GM23248 (cell line): ENCODE measurements around the gene PHB1. TPM values are rescaled to one million over a fixed set of nuclear protein-coding genes. Genes with fewer than 3 reads are reported as not detected.

Experiments used
- DNase-seq: peaks from one replicate; pipeline ENCODE4 v3.0.0-alpha.2; 2015
- H2AFZ ChIP-seq: fragments of 200-600 bp; sonication (generic); 2 replicates; pipeline ENCODE4 v1.6.1; 2016; ENCODE audit warnings: antibody characterized with exemption
- H3F3A ChIP-seq: fragments of 200-600 bp; sonication (generic); 2 replicates; pipeline ENCODE4 v1.6.1; 2016; ENCODE audit warnings: mild to moderate bottlenecking, antibody characterized with exemption, mixed run types; ENCODE audit not compliant: insufficient read depth
- H3K27ac ChIP-seq: fragments of 200-600 bp; sonication (generic); 2 replicates; pipeline ENCODE4 v1.5.1; 2016; ENCODE audit warnings: mild to moderate bottlenecking
- H3K27me3 ChIP-seq: fragments of 200-600 bp; sonication (generic); replicated peaks from 2 replicates; pipeline ENCODE4 v1.6.1; 2016; ENCODE audit warnings: mild to moderate bottlenecking; ENCODE audit not compliant: insufficient read depth
- H3K36me3 ChIP-seq: fragments of 200-600 bp; sonication (generic); 2 replicates; pipeline ENCODE4 v1.6.1; 2016; ENCODE audit warnings: low read depth, mild to moderate bottlenecking
- H3K4me1 ChIP-seq: fragments of 200-600 bp; sonication (generic); 2 replicates; pipeline ENCODE4 v1.6.1; 2016; ENCODE audit warnings: mild to moderate bottlenecking; ENCODE audit not compliant: insufficient read depth
- H3K4me2 ChIP-seq: fragments of 200-600 bp; sonication (generic); one replicate; pipeline ENCODE4 v1.6.1; 2016; ENCODE audit warnings: mild to moderate bottlenecking; ENCODE audit not compliant: unreplicated experiment
- H3K4me3 ChIP-seq: fragments of 200-600 bp; sonication (generic); 2 replicates; pipeline ENCODE4 v1.5.1; 2016; ENCODE audit warnings: mild to moderate bottlenecking
- H3K79me2 ChIP-seq: fragments of 200-600 bp; sonication (generic); 2 replicates; pipeline ENCODE4 v1.6.1; 2016; ENCODE audit warnings: mild to moderate bottlenecking; ENCODE audit not compliant: insufficient read depth
- H3K9ac ChIP-seq: fragments of 200-600 bp; sonication (generic); 2 replicates; pipeline ENCODE4 v1.6.1; 2016; ENCODE audit warnings: mild to moderate bottlenecking
- H3K9me2 ChIP-seq: fragments of 200-600 bp; sonication (generic); 2 replicates; pipeline ENCODE4 v1.6.1; 2016; ENCODE audit warnings: mixed run types, mild to moderate bottlenecking, moderate library complexity; ENCODE audit not compliant: insufficient read depth
- H3K9me3 ChIP-seq: fragments of 200-600 bp; sonication (generic); one replicate; pipeline ENCODE4 v1.6.1; 2017; ENCODE audit warnings: low read depth
- H4K20me1 ChIP-seq: fragments of 200-600 bp; sonication (generic); 2 replicates; pipeline ENCODE4 v1.6.0; 2016; ENCODE audit not compliant: insufficient read depth
- EZH2 ChIP-seq: fragments of 200-600 bp; sonication (generic); IDR thresholded peaks from 2 replicates; pipeline ENCODE4 v1.6.1; 2018; ENCODE audit warnings: antibody characterized with exemption, mild to moderate bottlenecking; ENCODE audit not compliant: insufficient read depth, poor library complexity, severe bottlenecking
- EZH2phosphoT487 ChIP-seq: fragments of 200-600 bp; sonication (generic); IDR thresholded peaks from 2 replicates; pipeline ENCODE4 v1.6.1; 2018; ENCODE audit warnings: antibody characterized with exemption, moderate library complexity, mild to moderate bottlenecking, low read depth; ENCODE audit not compliant: insufficient read depth
- WGBS, 2 experiments: methylation state at CpG; one replicate each; pipeline ENCODE4 v1.1.6; 2015 to 2017; ENCODE audit warnings: low lambda C conversion rate in 2 of 2, low coverage in 1 of 2; ENCODE audit errors: missing lambda C conversion rate in 2 of 2; 5-methylcytosine and 5-hydroxymethylcytosine counted together
- in situ Hi-C: fragments of 300-500 bp; cut with MboI; formaldehyde crosslinking; loops from 2 replicates; pipeline ENCODE4 v1.15.0; 2020
- polyA plus RNA-seq: library from polyadenylated mRNA; unstranded; fragments of >200 nt; fragmentation: Nextera tagmentation; extraction: Ambion mirVana; gene quantifications from 2 replicates; pipeline ENCODE4 v1.2.1, GENCODE V29; 2016
- total RNA-seq: library from RNA; depleted of rRNA; stranded (reverse); fragments of >200 nt; shearing (Covaris generic); gene quantifications from 2 replicates; pipeline ENCODE4 v1.2.3, GENCODE V29; 2014

Gene PHB1
- total and polyA plus RNA-seq, 2 experiments from 2014 or later: 107 to 177 TPM

DNA sequence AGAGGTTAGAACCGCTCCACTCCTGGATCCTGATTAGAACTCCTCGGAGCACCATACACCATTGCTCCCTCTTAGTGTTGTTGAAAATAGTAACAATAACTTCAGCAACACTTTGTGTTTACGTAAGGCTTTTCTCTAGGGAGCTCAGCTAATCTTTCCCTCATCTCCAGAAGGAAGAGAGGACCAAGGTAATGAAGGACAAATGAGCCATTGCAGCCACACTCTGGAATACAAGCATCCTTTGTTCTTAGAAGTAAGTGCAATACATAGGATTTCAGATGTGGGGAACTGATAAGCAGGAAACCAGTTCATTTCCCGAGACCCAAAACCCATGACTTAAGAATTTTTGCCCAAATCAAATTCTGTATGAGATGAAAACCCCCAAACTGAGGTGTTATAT lies 29.7 kb downstream of the PHB1 start:
- Histone ChIP-seq H2AFZ (no peak overlapping the region), H3K4me3 (no peak overlapping the region), H3K79me2 (no peaks in the 10 kb centered on the region), H3K4me1 (0 out of 2 replicates have a peak, but pooled peaks cover 2% of the 10 kb centered on the region), H3K9ac (no peak overlapping the region), H3K4me2 (no peak overlapping the region), H3K27me3 (no peaks in the 10 kb centered on the region), H3K9me2 (no peaks in the 10 kb centered on the region), H3K9me3 (no peaks in the 10 kb centered on the region), H3K27ac (no peak overlapping the region), H4K20me1 (no peaks in the 10 kb centered on the region), H3F3A (no peaks in the 10 kb centered on the region), H3K36me3 (no peaks in the 10 kb centered on the region)
- TF ChIP-seq EZH2phosphoT487 (no peak), EZH2 (no peak)
- no peak for DNase-seq
- WGBS, 2 experiments: 77 to 79% methylated on average over 4 of the region's 4 CpGs
- in situ Hi-C loops: no loop called here

- Histone ChIP-seq H3K9ac (no peak overlapping the region), H3K79me2 (no peaks in the 10 kb centered on the region), H3K27ac (no peak overlapping the region), H4K20me1 (no peaks in the 10 kb centered on the region), H3K27me3 (no peaks in the 10 kb centered on the region), H3K4me3 (no peak overlapping the region), H3K9me3 (no peaks in the 10 kb centered on the region), H3F3A (no peaks in the 10 kb centered on the region), H3K4me1 (no peaks in the 10 kb centered on the region), H3K4me2 (no peak overlapping the region), H3K36me3 (no peaks in the 10 kb centered on the region), H3K9me2 (no peaks in the 10 kb centered on the region), H2AFZ (no peak overlapping the region)
- in situ Hi-C loops: no loop called here
- WGBS, 2 experiments: 38 to 41% methylated on average over 10 of the region's 10 CpGs
- no peak for DNase-seq
- no peak for TF ChIP-seq EZH2phosphoT487
Measured at GRCh38 chr17:49383060-49383459, 31.6 kb downstream of the PHB1 start.

GRCh38 chr17:49382556-49382955 lies 32.1 kb downstream of the PHB1 start:
- Histone ChIP-seq H3K27me3 (no peaks in the 10 kb centered on the region), H3F3A (no peaks in the 10 kb centered on the region), H3K27ac (no peak overlapping the region), H3K4me1 (no peaks in the 10 kb centered on the region), H3K9me2 (no peaks in the 10 kb centered on the region), H3K9ac (no peak overlapping the region), H3K4me3 (no peak overlapping the region), H4K20me1 (no peaks in the 10 kb centered on the region), H3K4me2 (no peak overlapping the region), H3K9me3 (no peaks in the 10 kb centered on the region), H2AFZ (no peak overlapping the region), H3K79me2 (no peaks in the 10 kb centered on the region), H3K36me3 (no peaks in the 10 kb centered on the region)
- 35 to 51% methylated on average over 7 of the region's 7 CpGs for WGBS, 2 experiments
- DNase-seq: no peak
- in situ Hi-C loops: no loop called here
- TF ChIP-seq EZH2 (no peak), EZH2phosphoT487 (no peak)

- 41 to 50% methylated on average over 5 of the region's 5 CpGs for whole genome bisulfite sequencing, 2 experiments
- Histone ChIP-seq H3K4me2 (no peak overlapping the region), H4K20me1 (no peaks in the 10 kb centered on the region), H3F3A (no peaks in the 10 kb centered on the region), H3K4me3 (no peak overlapping the region), H3K9me2 (no peaks in the 10 kb centered on the region), H3K79me2 (no peaks in the 10 kb centered on the region), H3K9ac (no peak overlapping the region), H3K36me3 (no peaks in the 10 kb centered on the region), H3K4me1 (no peaks in the 10 kb centered on the region), H3K27ac (no peak overlapping the region), H3K27me3 (no peaks in the 10 kb centered on the region), H3K9me3 (no peaks in the 10 kb centered on the region), H2AFZ (no peak overlapping the region)
- DNase-seq: no peak
- no peak for TF ChIP-seq EZH2phosphoT487
- TF ChIP-seq EZH2: no peak
- in situ Hi-C loops: no loop called here
Measured at GRCh38 chr17:49381793-49382192, 32.9 kb downstream of the PHB1 start.

DNA sequence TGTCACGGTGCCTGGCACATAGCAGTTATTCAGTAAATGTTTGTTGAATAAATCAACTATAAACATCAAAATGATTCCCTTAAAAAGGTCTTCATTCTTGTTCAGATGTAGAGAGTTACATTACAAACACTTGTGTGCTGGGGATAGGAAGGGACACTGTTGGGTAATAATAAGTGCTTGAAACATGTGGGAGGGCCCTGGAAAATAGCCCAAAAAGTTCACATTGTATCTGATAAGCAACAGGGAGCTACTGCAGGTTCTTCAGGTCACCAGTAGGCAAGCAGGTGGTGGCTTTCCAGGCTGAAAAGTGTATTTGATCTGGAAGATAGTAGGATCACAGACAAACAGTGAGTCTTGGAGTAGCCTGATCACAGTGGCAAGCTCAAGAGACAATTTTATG lies 33.6 kb downstream of the PHB1 start:
- Histone ChIP-seq H3K27me3 (no peaks in the 10 kb centered on the region), H3K9me3 (no peaks in the 10 kb centered on the region), H3K4me2 (no peak overlapping the region), H3K4me3 (no peak overlapping the region), H3K4me1 (no peaks in the 10 kb centered on the region), H3K9me2 (no peaks in the 10 kb centered on the region), H2AFZ (no peak overlapping the region), H3K9ac (no peak overlapping the region), H3K79me2 (no peaks in the 10 kb centered on the region), H3K27ac (no peak overlapping the region), H3F3A (no peaks in the 10 kb centered on the region), H4K20me1 (no peaks in the 10 kb centered on the region), H3K36me3 (no peaks in the 10 kb centered on the region)
- WGBS, 2 experiments: 95 to 96% methylated on average over 1 of the region's 1 CpG
- no peak for TF ChIP-seq EZH2phosphoT487
- no peak for TF ChIP-seq EZH2
- in situ Hi-C loops: no loop called here
- DNase-seq: no peak
